GM12878 (cell line): ENCODE measurements around the gene FAM217B. TPM values are rescaled to one million over a fixed set of nuclear protein-coding genes. Genes with fewer than 3 reads are reported as not detected.
A peak's percentile ranks its signal among the peaks of the same experiment; 100 is the strongest.

ENCODE experiments used
- ATAC-seq: fragments of 200-7000 bp; cut with Tn5 transposase; 3 replicates; pipeline ENCODE4 v1.9.1; 2020; ENCODE audit warnings: mild to moderate bottlenecking, moderate library complexity
- BruUV-seq: library from RNA; stranded (reverse); fragments of 400-500 nt; replicated peaks from 2 replicates; lab custom pipeline; 2021; lab: Mats Ljungman, UMichigan
- CTCF ChIA-PET: fragments of 300-600 bp; sonication (Branson Sonifier 250); formaldehyde crosslinking; extraction: SDS; loops from one replicate; lab custom pipeline; 2021; ENCODE audit warnings: inconsistent platforms; lab: Yijun Ruan, JAX
- POLR2A ChIA-PET: fragments of 350-600 bp; formaldehyde crosslinking; extraction: SDS; loops from one replicate; lab custom pipeline; 2021; ENCODE audit warnings: inconsistent platforms; lab: Charles Lee
- RAD21 ChIA-PET: fragments of 300-600 bp; sonication (Branson Sonifier 250); formaldehyde crosslinking; loops from one replicate; lab custom pipeline; 2023; ENCODE audit warnings: antibody characterized with exemption; ENCODE audit not compliant: unreplicated experiment; lab: Charles Lee
- SMC1A ChIA-PET: fragments of 300-600 bp; sonication (Branson Sonifier 250); formaldehyde crosslinking; loops from one replicate; lab custom pipeline; 2023; ENCODE audit not compliant: unreplicated experiment, uncharacterized antibody; lab: Charles Lee
- DNase-seq: peaks from one replicate; pipeline ENCODE4 v3.0.0-alpha.2; 2011; ENCODE audit warnings: low read depth, low spot score
- FAIRE-seq: peaks from 3 replicates; lab custom pipeline; 2011; peaks lifted over from hg19 to GRCh38; lab: Jason Lieb, UNC
- H2AFZ ChIP-seq: 2 replicates; pipeline ENCODE4 v1.6.0; 2011; ENCODE audit warnings: low read depth, low read length, control low read depth; ENCODE audit not compliant: control insufficient read depth
- H3K27ac ChIP-seq: 2 replicates; pipeline ENCODE4 v1.5.1; 2011; ENCODE audit warnings: control low read depth; ENCODE audit not compliant: control insufficient read depth, insufficient read depth
- H3K27me3 ChIP-seq, 2 experiments: replicated peaks in 1 of 2; 2 replicates each; pipeline versions ENCODE4 v1.6.0 to v1.6.1; 2011; ENCODE audit warnings: low read length in 1 of 2; ENCODE audit not compliant: control insufficient read depth in 2 of 2, insufficient read depth in 2 of 2
- H3K36me3 ChIP-seq, 2 experiments: 2 replicates each; pipeline ENCODE4 v1.5.1; 2011; ENCODE audit warnings: low read length in 1 of 2; ENCODE audit not compliant: control insufficient read depth in 2 of 2, insufficient read depth in 2 of 2
- H3K4me1 ChIP-seq: 2 replicates; pipeline ENCODE4 v1.6.1; 2011; ENCODE audit warnings: mild to moderate bottlenecking, low read length, moderate library complexity, mixed read lengths; ENCODE audit not compliant: control insufficient read depth, insufficient read depth
- H3K4me2 ChIP-seq: 2 replicates; pipeline ENCODE4 v1.6.0; 2011; ENCODE audit warnings: control low read depth; ENCODE audit not compliant: control insufficient read depth, insufficient read depth
- H3K4me3 ChIP-seq: fragments of 200-600 bp; sonication (generic); 2 replicates; pipeline ENCODE4 v1.5.1; 2016
- H3K79me2 ChIP-seq: 2 replicates; pipeline ENCODE4 v1.6.0; 2011; ENCODE audit warnings: low read length; ENCODE audit not compliant: control insufficient read depth, insufficient read depth
- H3K9ac ChIP-seq: 2 replicates; pipeline ENCODE4 v1.8.0; 2011; ENCODE audit warnings: low read length, control low read depth, mixed read lengths; ENCODE audit not compliant: control insufficient read depth, insufficient read depth
- H3K9me3 ChIP-seq: replicated peaks from 3 replicates; pipeline ENCODE4 v1.5.1; 2011; ENCODE audit warnings: mild to moderate bottlenecking, low read length; ENCODE audit not compliant: control insufficient read depth, insufficient read depth
- H4K20me1 ChIP-seq: 2 replicates; pipeline ENCODE4 v1.6.0; 2011; ENCODE audit not compliant: control insufficient read depth, insufficient read depth
- EZH2 ChIP-seq: IDR thresholded peaks from 2 replicates; pipeline ENCODE4 v1.6.1; 2012; ENCODE audit warnings: low read depth, mild to moderate bottlenecking, control low read depth, inconsistent platforms, low read length, borderline replicate concordance; ENCODE audit not compliant: control insufficient read depth
- RFX5 ChIP-seq: IDR thresholded peaks from 2 replicates; pipeline ENCODE4 v1.6.1; 2011; ENCODE audit warnings: low read depth, low read length, improper control_type of control experiment
- TCF3 ChIP-seq: IDR thresholded peaks from 2 replicates; pipeline ENCODE4 v1.6.1; 2012; ENCODE audit warnings: low read depth, mild to moderate bottlenecking, low read length, borderline replicate concordance; ENCODE audit not compliant: insufficient read depth
- WGBS: methylation state at CpG from one replicate; pipeline ENCODE4 v1.1.6; 2016; ENCODE audit warnings: low lambda C conversion rate; ENCODE audit not compliant: insufficient replicate concordance, insufficient coverage; ENCODE audit errors: missing lambda C conversion rate; 5-methylcytosine and 5-hydroxymethylcytosine counted together
- in situ Hi-C: fragments of 300-500 bp; cut with MboI; formaldehyde crosslinking; loops from 9 replicates; pipeline ENCODE4 v1.14.3; 2018; ENCODE audit warnings: mixed read lengths
- intact Hi-C: fragments of 100-400 bp; cut with micrococcal nuclease; formaldehyde crosslinking; loops from one replicate; pipeline ENCODE4 v1.14.2; 2022; ENCODE audit not compliant: unreplicated experiment
- polyA plus RNA-seq, 11 experiments: library from polyadenylated mRNA; depleted of rRNA in 4 of 11; unstranded in 6 of 11; stranded (reverse) in 5 of 11; fragments of >200 nt; fragmentation: Nextera tagmentation in 4 of 11; fragmentation: Illumina TruSeq in 1 of 11; extraction: Ambion mirVana in 4 of 11; extraction: Trizol in 1 of 11; gene quantifications; 1 replicate in 1 of 11; 2 replicates in 10 of 11; pipeline versions ENCODE4 v1.2.1 to v1.2.3, GENCODE V29; 2011 to 2016; ENCODE audit warnings: inconsistent platforms in 2 of 11, missing spikeins in 2 of 11, low read depth in 1 of 11
- total RNA-seq, 4 experiments: library from RNA; depleted of rRNA in 3 of 4; stranded (reverse); fragments of >200 nt in 3 of 4; fragmentation: Illumina TruSeq in 1 of 4; extraction: Trizol in 1 of 4; gene quantifications; 2 replicates each; pipeline versions ENCODE4 v1.2.1 to v1.2.3, GENCODE V29; 2013 to 2021
- TF ChIP-seq, protein P1 (sequence below): IDR thresholded peaks from 2 replicates; pipeline ENCODE4 v1.6.1; 2011; ENCODE audit warnings: borderline replicate concordance, low read depth, mild to moderate bottlenecking, moderate library complexity, mixed read lengths, low read length; ENCODE audit not compliant: insufficient read depth; ENCODE audit errors: extremely low read length
- TF ChIP-seq, protein P2 (sequence below): fragments of 150-350 bp; IDR thresholded peaks from 2 replicates; pipeline ENCODE4 v1.6.1; 2014; ENCODE audit warnings: mild to moderate bottlenecking, low read depth, low read length

Gene FAM217B
- total and polyA plus RNA-seq, 10 of the 15 experiments (the other 5 are each of a cell fraction or from before 2014, with no cell fraction given): 6.3 to 18.3 (median 10.6) TPM

DNA sequence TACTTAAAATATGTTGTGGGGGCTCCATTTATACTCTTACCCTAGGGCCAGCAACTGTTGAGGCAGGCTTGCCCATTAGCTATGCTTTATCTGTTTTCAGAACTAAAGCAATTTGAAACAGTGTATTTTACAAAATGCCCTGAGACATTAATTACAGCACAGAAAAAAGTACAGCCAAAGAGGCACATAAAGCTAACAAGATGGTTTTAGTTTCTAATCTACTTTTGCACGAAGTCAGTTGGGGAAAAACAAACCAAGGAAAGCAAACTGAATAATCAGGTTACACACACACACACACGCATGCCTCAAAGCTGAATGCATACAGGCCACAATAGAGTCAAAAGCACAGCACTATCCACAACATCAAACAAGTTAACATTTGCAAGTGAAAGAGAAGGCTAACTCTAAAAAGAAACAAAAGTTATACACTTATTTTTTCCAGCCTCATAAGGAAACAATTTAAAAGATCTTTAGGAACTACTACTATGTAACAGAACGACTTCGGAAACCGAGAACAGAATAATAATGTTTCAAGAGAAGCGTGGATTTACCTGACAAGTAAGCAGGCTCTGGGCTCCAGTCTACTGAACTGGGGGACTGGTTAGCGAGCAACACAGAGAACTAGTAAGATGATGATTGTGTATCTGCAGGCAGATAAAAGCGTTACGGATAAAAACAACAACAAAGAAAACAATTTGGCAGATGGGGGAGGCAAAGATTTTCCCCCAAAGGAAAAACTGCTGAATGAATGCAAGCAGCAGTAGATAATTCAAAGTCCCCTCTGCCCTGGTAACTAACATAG, 8.5 kb upstream of the FAM217B start (continued):
- TF ChIP-seq, protein P1, sequence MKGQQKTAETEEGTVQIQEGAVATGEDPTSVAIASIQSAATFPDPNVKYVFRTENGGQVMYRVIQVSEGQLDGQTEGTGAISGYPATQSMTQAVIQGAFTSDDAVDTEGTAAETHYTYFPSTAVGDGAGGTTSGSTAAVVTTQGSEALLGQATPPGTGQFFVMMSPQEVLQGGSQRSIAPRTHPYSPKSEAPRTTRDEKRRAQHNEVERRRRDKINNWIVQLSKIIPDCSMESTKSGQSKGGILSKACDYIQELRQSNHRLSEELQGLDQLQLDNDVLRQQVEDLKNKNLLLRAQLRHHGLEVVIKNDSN: no peak
- TF ChIP-seq RFX5: no peak

DNA sequence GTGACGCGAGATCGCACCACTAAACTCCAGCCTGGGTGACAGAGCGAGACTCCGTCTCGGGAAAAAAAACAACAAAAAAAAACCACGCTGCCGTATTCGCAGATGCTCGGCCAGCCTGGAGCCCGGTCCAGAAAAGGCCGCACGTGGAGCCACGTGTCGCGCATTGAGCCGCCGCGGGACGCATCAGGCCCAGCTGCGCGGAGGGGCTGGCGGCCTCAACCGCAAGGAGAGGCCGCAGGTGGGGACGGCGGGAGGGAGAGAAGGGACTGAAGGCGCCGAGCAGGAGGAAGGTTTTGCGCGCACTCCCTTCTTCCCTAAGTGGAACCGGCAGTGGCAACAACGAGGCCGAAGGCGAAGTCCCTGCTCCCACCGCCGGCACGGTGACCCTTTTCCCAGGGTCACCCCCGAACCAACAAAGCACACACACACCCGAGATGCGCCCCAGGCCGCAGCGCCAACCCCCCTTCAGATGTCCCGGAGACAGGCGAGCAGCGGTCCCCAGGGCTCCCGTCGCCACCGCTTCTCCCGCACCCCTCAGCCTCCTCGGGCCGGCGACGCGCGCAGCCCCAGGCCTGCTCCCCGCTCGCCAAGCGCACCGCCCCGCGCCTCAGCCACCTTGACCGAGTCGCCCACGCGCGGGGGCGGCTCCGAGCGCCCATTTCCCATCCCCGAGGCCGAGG, 7.4 kb upstream of the FAM217B start:
- RAD21 ChIA-PET: no interaction called here
- H3K4me3 ChIP-seq: no peak overlapping the region
- SMC1A ChIA-PET: no interaction called here
- H3K27ac ChIP-seq: no peak overlapping the region
- H3K9ac ChIP-seq: no peak overlapping the region
- no peaks in the 10 kb centered on the region for H3K9me3 ChIP-seq
- H3K27me3 ChIP-seq: no peaks in the 10 kb centered on the region; a peak in 1 of 4 replicates
- POLR2A ChIA-PET: no interaction called here
- CTCF ChIA-PET: interaction anchor here (9.5 kb wide), 1 partner anchor 17 kb away, joined by 173 read pairs; no protein-coding TSS in a partner anchor
- TF ChIP-seq EZH2 (no peak), TCF3 (0 out of 2 replicates have a peak, but pooled peaks have one; percentile 46)
- TF ChIP-seq, protein P2, sequence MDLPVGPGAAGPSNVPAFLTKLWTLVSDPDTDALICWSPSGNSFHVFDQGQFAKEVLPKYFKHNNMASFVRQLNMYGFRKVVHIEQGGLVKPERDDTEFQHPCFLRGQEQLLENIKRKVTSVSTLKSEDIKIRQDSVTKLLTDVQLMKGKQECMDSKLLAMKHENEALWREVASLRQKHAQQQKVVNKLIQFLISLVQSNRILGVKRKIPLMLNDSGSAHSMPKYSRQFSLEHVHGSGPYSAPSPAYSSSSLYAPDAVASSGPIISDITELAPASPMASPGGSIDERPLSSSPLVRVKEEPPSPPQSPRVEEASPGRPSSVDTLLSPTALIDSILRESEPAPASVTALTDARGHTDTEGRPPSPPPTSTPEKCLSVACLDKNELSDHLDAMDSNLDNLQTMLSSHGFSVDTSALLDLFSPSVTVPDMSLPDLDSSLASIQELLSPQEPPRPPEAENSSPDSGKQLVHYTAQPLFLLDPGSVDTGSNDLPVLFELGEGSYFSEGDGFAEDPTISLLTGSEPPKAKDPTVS: no peak
- H4K20me1 ChIP-seq: no peaks in the 10 kb centered on the region
- no peaks in the 10 kb centered on the region for H3K79me2 ChIP-seq
- H3K4me1 ChIP-seq: no peaks in the 10 kb centered on the region; the same call in 1 of the 2 replicates
- no peak overlapping the region for H2AFZ ChIP-seq
- in situ Hi-C loops (no loop called here), intact Hi-C loops (no loop called here)
- H3K4me2 ChIP-seq: no peak overlapping the region
- no peaks in the 10 kb centered on the region for H3K36me3 ChIP-seq
- no TSS peak for BruUV-seq
- ATAC-seq (no peak), FAIRE-seq (no peak), DNase-seq (no peak)
- WGBS: 95% methylated on average over 56 of the region's 72 CpGs
